ENCODE data around the gene PECR.

The PECR gene

DNA sequence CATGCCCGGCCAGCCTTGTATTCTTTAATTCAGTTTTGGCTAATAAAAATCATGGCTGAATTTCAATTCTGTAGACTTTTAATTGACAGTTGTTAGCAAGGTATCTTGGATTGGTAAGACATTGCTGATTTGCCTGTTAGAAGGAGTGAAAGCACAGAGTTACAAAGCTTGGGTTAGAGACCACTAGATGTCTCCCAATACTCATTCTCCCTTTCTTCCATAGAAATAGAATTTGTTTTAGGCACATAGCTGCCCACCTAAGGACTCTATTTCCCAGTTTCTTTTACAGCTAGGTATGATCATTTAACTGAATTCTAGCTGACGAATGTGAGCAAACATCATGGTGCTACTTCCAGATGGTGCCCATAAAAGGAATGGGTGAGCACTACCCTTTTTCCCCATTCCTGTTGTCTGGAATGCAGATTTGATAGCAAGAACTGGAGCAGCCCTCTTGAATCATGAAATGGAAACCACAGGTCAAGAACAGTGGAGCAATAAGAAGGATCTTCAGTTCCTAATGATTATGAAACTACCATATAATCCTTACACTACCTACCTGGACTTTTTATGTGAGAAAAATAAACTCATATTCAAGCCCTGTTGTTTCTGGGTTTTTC is 17.5 kb downstream of the PECR start:
- Histone ChIP-seq H3K4me1 (ENCODE audit: control insufficient read depth, insufficient read depth, low read length) (no peaks in the 10 kb centered on the region), H3K9ac (ENCODE audit: low read depth, low read length) (no peak overlapping the region), H3K27me3 (ENCODE audit: control insufficient read depth, insufficient read depth, low read length) (no peaks in the 10 kb centered on the region), H3K36me3 (ENCODE audit: control insufficient read depth, insufficient read depth, low read length) (peaks cover 4% of the 10 kb centered on the region), H3K9me3 (ENCODE audit: control insufficient read depth, insufficient read depth, low read length) (no peaks in the 10 kb centered on the region), H3K4me3 (ENCODE audit: low read depth, low read length) (no peak overlapping the region)

DNA sequence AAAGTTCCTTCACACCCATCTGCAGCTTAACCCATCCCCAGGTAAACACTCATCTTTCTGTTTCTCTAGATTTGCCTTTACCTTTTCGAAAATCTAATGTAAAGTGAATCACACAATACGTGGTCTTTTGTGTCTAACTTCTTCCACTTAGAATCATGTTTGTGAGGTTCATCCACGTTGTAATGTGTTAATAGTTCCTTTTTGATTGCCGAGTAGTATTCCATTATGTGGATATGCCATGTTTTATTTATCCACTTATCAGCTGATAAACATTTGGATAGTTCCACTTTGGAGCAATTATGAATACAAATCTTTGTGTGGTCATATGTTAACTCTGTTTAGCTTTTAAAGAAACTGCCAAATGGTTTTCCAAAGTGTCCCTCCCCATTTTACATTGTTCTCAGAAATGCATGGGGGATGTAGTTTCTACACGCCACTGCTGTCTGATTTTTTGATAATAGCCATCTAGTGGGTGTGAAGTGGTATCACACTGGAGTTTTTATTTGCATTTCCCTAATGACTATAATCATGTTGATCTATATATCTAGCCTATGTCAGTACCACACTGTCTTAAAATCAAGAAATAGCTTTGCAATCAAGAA is 22.3 kb downstream of the PECR start:
- no peaks in the 10 kb centered on the region for H3K4me1 ChIP-seq (ENCODE audit: control insufficient read depth, insufficient read depth, low read length)
- no peak overlapping the region for H3K9ac ChIP-seq (ENCODE audit: low read depth, low read length)
- H3K27me3 ChIP-seq (ENCODE audit: control insufficient read depth, insufficient read depth, low read length) = no peaks in the 10 kb centered on the region
- no peak overlapping the region for H3K4me3 ChIP-seq (ENCODE audit: low read depth, low read length)
- H3K36me3 ChIP-seq (ENCODE audit: control insufficient read depth, insufficient read depth, low read length) = peaks cover 4% of the 10 kb centered on the region
- no peaks in the 10 kb centered on the region for H3K9me3 ChIP-seq (ENCODE audit: control insufficient read depth, insufficient read depth, low read length)

DNA sequence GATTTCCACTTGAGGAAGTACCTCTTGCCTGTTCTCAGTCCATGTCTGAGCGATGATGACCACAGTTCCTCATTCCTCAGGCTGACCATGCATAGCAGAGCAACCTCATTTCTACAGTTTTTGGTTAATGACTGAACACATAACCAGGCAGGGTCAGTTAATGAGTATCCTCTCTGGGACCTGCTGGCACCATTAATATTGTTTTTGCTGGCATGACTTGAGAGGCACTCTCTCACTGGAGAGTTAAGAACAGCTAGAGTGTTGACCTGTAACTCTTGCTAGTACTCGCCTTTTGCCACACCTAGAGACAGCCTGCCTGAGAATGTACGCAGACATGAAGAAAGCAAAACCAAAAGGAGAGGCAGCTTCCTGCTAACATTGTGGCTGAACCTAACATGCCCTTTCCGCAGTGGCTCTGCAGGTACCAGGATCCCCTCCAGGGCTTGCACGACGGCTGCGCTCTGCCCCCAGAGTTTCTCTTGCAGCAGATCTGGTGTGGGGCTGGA is 23.9 kb downstream of the PECR start:
- Histone ChIP-seq H3K4me3 (ENCODE audit: low read depth, low read length) (no peak overlapping the region), H3K9me3 (ENCODE audit: control insufficient read depth, insufficient read depth, low read length) (no peaks in the 10 kb centered on the region), H3K4me1 (ENCODE audit: control insufficient read depth, insufficient read depth, low read length) (no peaks in the 10 kb centered on the region), H3K27me3 (ENCODE audit: control insufficient read depth, insufficient read depth, low read length) (no peaks in the 10 kb centered on the region), H3K36me3 (ENCODE audit: control insufficient read depth, insufficient read depth, low read length) (no peaks in the 10 kb centered on the region), H3K9ac (ENCODE audit: low read depth, low read length) (no peak overlapping the region)

DNA sequence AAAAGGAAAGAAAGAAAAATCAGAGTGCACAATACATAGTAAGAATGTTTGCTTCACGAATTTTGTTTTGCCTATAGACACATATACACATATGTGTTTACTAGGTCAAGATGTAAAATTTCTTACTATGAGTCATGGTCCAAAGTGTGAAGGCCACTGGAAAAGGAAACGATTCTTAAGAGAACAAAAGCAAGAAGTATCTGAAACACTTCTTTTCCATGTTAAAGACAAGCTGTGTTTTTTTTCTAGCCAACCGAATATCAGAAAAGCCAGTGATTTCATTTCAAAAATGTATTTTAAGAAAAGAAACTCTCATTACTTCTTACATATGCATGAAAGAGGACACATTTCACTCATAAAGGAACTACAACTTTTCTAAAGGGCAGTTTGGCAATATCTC is 24.9 kb downstream of the PECR start:
- H3K4me1 ChIP-seq (ENCODE audit: control insufficient read depth, insufficient read depth, low read length) = no peaks in the 10 kb centered on the region
- H3K9ac ChIP-seq (ENCODE audit: low read depth, low read length) = no peak overlapping the region
- H3K27me3 ChIP-seq (ENCODE audit: control insufficient read depth, insufficient read depth, low read length) = no peaks in the 10 kb centered on the region
- H3K36me3 ChIP-seq (ENCODE audit: control insufficient read depth, insufficient read depth, low read length) = no peaks in the 10 kb centered on the region
- no peak overlapping the region for H3K4me3 ChIP-seq (ENCODE audit: low read depth, low read length)
- H3K9me3 ChIP-seq (ENCODE audit: control insufficient read depth, insufficient read depth, low read length) = no peaks in the 10 kb centered on the region

DNA sequence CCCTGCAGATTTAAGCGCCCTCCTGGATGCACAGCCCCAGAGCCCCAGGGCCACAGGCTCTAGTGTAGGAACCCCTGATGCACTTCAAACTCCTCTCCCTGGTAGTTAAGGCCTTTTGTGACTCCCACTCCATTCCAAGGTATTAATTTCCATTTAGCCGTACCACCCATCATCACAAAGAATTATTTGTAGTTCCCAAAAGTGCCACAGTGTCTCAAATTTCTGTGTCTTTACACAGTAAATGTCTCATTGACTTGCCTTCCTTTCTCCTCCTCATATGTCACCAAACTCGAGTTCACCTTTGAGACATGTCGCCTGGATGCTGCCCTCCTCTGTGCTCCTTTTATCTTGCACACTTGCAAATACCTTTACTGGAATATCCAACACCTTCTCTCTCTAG is 25.9 kb downstream of the PECR start:
- peaks cover 5% of the 10 kb centered on the region for H3K4me1 ChIP-seq (ENCODE audit: control insufficient read depth, insufficient read depth, low read length)
- H3K27me3 ChIP-seq (ENCODE audit: control insufficient read depth, insufficient read depth, low read length) = no peaks in the 10 kb centered on the region
- H3K4me3 ChIP-seq (ENCODE audit: low read depth, low read length) = no peak overlapping the region
- H3K36me3 ChIP-seq (ENCODE audit: control insufficient read depth, insufficient read depth, low read length) = no peaks in the 10 kb centered on the region
- no peak overlapping the region for H3K9ac ChIP-seq (ENCODE audit: low read depth, low read length)
- no peaks in the 10 kb centered on the region for H3K9me3 ChIP-seq (ENCODE audit: control insufficient read depth, insufficient read depth, low read length)

DNA sequence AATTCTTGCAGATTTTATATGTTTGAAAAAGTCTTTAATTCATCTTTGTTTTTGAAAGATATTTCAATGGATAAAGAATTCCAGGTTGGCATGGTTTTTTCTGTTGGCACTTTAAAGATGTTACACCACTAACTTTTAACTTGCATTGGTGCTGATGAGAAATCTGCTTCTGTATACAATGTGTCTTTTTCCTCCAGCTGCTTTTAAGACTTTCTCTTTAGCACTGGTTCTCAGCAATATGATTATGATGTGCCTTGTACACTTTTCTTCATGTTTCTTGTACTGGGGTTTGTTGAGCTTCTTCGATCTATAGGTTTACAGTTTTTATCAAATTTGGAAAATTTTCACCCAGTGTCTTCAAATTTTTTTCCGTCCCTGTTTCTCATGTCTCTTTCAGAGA is 29.2 kb downstream of the PECR start:
- peaks cover 5% of the 10 kb centered on the region for H3K4me1 ChIP-seq (ENCODE audit: control insufficient read depth, insufficient read depth, low read length)
- H3K36me3 ChIP-seq (ENCODE audit: control insufficient read depth, insufficient read depth, low read length) = no peaks in the 10 kb centered on the region
- H3K4me3 ChIP-seq (ENCODE audit: low read depth, low read length) = no peak overlapping the region
- no peaks in the 10 kb centered on the region for H3K27me3 ChIP-seq (ENCODE audit: control insufficient read depth, insufficient read depth, low read length)
- H3K9ac ChIP-seq (ENCODE audit: low read depth, low read length) = no peak overlapping the region
- H3K9me3 ChIP-seq (ENCODE audit: control insufficient read depth, insufficient read depth, low read length) = no peaks in the 10 kb centered on the region

DNA sequence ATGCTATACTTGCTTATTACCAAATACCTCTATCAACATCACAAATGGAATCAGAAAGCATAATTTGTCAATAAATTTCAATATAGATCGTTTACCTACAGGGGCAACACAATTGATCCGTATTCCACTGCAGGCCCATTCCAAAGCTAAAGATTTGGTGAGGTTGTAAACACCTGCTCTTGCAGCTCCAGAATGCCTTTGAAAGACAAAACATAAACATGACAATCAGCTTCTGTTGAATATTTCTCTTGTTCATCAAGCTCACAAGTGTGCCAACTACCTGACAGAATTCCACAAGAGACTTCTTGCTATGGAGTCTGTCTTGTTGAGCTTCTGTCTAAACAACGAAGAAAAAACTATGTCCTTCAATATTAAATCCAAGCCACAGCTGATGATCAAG is 30.3 kb downstream of the PECR start:
- Histone ChIP-seq H3K4me1 (ENCODE audit: control insufficient read depth, insufficient read depth, low read length) (peaks cover 5% of the 10 kb centered on the region), H3K36me3 (ENCODE audit: control insufficient read depth, insufficient read depth, low read length) (no peaks in the 10 kb centered on the region), H3K9ac (ENCODE audit: low read depth, low read length) (no peak overlapping the region), H3K9me3 (ENCODE audit: control insufficient read depth, insufficient read depth, low read length) (no peaks in the 10 kb centered on the region), H3K27me3 (ENCODE audit: control insufficient read depth, insufficient read depth, low read length) (no peaks in the 10 kb centered on the region), H3K4me3 (ENCODE audit: low read depth, low read length) (no peak overlapping the region)

DNA sequence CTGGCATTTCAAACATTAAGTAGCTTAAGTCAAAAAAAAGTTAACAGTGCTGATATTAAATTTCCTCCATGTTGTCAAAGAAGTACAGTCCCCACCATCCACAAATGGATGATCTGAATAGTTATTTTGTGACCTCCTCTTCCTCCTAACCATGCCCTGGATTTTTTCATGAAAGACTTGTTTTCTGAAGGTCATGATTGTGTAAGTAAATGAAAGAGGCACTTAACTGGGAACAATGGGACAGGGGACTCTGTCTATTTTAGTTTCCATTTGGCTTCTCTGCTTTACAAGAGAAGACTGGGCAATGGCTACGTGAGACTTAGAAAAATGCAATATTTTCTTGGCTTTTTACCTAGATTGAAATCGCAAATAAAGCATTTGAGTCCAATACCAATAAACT is 32.2 kb downstream of the PECR start:
- H3K36me3 ChIP-seq (ENCODE audit: control insufficient read depth, insufficient read depth, low read length) = no peaks in the 10 kb centered on the region
- peaks cover 5% of the 10 kb centered on the region for H3K4me1 ChIP-seq (ENCODE audit: control insufficient read depth, insufficient read depth, low read length)
- no peaks in the 10 kb centered on the region for H3K27me3 ChIP-seq (ENCODE audit: control insufficient read depth, insufficient read depth, low read length)
- H3K9ac ChIP-seq (ENCODE audit: low read depth, low read length) = no peak overlapping the region
- H3K4me3 ChIP-seq (ENCODE audit: low read depth, low read length) = no peak overlapping the region
- H3K9me3 ChIP-seq (ENCODE audit: control insufficient read depth, insufficient read depth, low read length) = no peaks in the 10 kb centered on the region

DNA sequence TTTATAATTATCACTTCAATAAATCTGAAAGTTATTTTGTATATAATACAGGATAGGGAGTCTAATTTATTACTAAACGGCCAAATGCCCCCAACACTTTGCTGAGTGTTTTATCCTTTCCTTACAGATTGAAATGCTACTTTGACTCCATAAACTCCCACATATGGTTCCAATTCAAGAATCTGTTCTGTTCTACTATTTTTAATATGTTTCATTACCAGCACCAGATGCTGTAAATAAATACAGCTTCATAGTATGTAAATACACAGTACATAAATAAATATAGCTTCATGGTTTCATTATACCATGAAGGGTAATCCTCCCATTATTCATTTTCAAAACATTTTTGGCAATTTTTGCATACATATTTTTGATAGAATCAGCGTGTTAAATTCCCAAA is 34.2 kb downstream of the PECR start:
- Histone ChIP-seq H3K9me3 (ENCODE audit: control insufficient read depth, insufficient read depth, low read length) (no peaks in the 10 kb centered on the region), H3K27me3 (ENCODE audit: control insufficient read depth, insufficient read depth, low read length) (no peaks in the 10 kb centered on the region), H3K4me1 (ENCODE audit: control insufficient read depth, insufficient read depth, low read length) (peaks cover 5% of the 10 kb centered on the region), H3K36me3 (ENCODE audit: control insufficient read depth, insufficient read depth, low read length) (no peaks in the 10 kb centered on the region), H3K4me3 (ENCODE audit: low read depth, low read length) (no peak overlapping the region), H3K9ac (ENCODE audit: low read depth, low read length) (no peak overlapping the region)

DNA sequence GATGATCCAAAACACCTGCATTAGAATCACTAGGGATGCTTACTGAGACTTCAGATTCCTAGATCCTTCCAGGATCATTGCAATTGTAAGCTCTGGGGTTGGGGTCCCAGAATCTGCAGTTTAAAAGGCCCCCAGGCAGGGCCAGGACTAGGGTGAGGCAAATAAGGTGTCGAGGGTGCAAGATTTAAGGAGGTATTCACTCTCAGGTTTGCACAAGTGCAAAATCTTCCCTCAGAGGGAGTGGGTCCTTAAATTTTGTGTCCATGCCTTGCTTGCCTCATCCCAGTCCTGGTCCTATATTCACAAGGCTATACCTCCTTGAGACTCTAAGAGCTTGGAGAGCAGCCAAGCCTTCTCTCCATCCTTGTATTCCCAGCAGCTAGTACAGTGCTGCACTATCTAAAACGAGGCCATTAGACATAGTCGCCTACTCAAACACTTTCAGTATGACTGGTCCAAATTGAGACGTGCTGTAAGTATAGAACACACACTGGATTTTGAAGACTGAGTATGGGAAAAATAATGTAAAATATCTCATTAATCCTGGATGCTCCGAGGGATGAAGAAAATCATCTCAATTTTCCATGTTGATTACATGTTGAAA is 36.6 kb downstream of the PECR start:
- no peaks in the 10 kb centered on the region for H3K27me3 ChIP-seq (ENCODE audit: control insufficient read depth, insufficient read depth, low read length)
- peaks cover 4% of the 10 kb centered on the region for H3K36me3 ChIP-seq (ENCODE audit: control insufficient read depth, insufficient read depth, low read length)
- H3K4me3 ChIP-seq (ENCODE audit: low read depth, low read length) = no peak overlapping the region
- no peak overlapping the region for H3K9ac ChIP-seq (ENCODE audit: low read depth, low read length)
- no peaks in the 10 kb centered on the region for H3K9me3 ChIP-seq (ENCODE audit: control insufficient read depth, insufficient read depth, low read length)
- no peaks in the 10 kb centered on the region for H3K4me1 ChIP-seq (ENCODE audit: control insufficient read depth, insufficient read depth, low read length)

DNA sequence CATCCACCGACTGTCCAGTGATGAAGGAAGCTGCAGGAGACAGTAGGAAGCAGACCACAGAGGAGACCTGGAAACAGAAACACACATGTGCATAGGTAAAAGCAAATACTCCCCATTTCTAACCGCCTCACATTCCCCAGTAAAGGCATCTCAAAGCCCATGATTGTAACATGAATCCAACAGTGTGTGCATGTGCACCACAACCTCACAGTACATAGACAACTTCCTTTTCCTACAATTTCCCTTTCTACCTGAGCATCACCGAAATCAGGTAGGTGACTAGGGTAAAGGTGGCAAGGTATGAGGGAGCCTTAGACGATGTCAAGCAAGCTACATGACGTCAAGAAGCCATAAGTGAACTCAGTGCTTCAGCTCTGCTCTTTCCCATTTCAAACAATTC is 37.7 kb downstream of the PECR start:
- Histone ChIP-seq H3K4me1 (ENCODE audit: control insufficient read depth, insufficient read depth, low read length) (no peaks in the 10 kb centered on the region), H3K4me3 (ENCODE audit: low read depth, low read length) (no peak overlapping the region)

DNA sequence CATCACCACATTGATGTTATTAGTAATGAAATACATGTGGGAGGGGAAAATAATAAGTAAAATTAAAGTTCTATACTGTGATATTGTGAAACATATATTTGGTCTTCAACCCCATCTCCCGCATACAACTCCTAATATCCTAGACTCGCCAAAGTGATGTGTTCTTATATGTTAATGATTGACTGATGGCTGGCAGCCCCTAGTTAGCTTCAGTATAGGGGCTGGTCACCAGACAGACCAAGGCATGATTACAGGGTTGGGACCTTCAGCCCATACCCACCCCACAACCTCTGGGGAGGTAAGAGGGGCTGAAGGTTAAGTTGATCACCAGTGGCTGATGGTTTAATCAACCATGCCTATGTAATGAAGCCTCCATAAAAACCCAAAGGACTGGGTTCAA is 40.2 kb downstream of the PECR start:
- no peak overlapping the region for H3K4me3 ChIP-seq (ENCODE audit: low read depth, low read length)
- no peaks in the 10 kb centered on the region for H3K9me3 ChIP-seq (ENCODE audit: control insufficient read depth, insufficient read depth, low read length)
- H3K27me3 ChIP-seq (ENCODE audit: control insufficient read depth, insufficient read depth, low read length) = no peaks in the 10 kb centered on the region
- H3K4me1 ChIP-seq (ENCODE audit: control insufficient read depth, insufficient read depth, low read length) = no peaks in the 10 kb centered on the region
- no peak overlapping the region for H3K9ac ChIP-seq (ENCODE audit: low read depth, low read length)
- H3K36me3 ChIP-seq (ENCODE audit: control insufficient read depth, insufficient read depth, low read length) = peaks cover 4% of the 10 kb centered on the region

More for the DNA sequence above, 37.7 kb downstream of the PECR start:
- Histone ChIP-seq H3K27me3 (ENCODE audit: control insufficient read depth, insufficient read depth, low read length) (no peaks in the 10 kb centered on the region), H3K9ac (ENCODE audit: low read depth, low read length) (no peak overlapping the region), H3K36me3 (ENCODE audit: control insufficient read depth, insufficient read depth, low read length) (peaks cover 4% of the 10 kb centered on the region), H3K9me3 (ENCODE audit: control insufficient read depth, insufficient read depth, low read length) (no peaks in the 10 kb centered on the region)
